GM18526 (cell line): ENCODE data around the gene B3GAT2.

ENCODE experiments used
- POLR2A ChIP-seq: IDR thresholded peaks from 3 replicates; pipeline ENCODE4 v1.6.1; 2011; ENCODE audit not compliant: insufficient read length; ENCODE audit errors: extremely low read depth

B3GAT2 gene

DNA sequence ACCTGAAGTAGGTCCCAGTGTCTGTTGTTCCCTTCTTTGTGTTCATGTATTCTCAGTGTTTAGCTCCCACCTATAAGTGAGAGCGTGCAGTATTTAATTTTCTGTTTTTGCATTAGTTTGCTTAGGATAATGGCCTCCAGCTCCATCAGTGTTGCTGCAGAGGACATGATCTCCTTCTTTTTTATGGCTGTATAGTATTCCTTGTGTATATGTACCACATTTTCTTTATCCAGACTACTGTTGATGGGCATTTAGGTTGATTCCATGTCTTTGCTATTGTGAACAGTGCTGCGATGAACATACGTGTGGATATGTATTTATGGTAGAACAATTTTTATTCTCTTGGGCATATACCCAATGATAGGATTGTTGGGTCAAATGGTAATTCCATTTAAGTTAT lies 125.4 kb downstream of the B3GAT2 start:
- no peak for TF ChIP-seq POLR2A

DNA sequence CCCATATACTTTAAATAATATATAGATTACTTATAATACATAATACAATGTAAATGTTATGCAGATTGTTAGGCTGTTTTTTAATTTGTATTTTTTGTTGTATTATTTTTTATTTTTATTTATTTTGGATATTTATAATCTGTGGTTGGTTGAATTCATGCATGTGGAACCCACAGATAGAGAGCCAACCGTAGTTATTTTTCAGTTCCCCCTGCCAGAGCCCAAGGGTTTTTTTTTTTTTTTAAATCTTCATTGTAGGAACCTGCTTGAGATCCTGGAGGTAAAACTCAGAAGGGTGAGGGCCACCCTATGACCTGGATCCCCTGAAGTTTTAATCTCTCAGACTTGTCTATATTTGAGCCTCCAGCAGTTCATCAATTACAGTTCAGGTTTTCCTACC lies 133.2 kb downstream of the B3GAT2 start:
- TF ChIP-seq POLR2A = no peak

DNA sequence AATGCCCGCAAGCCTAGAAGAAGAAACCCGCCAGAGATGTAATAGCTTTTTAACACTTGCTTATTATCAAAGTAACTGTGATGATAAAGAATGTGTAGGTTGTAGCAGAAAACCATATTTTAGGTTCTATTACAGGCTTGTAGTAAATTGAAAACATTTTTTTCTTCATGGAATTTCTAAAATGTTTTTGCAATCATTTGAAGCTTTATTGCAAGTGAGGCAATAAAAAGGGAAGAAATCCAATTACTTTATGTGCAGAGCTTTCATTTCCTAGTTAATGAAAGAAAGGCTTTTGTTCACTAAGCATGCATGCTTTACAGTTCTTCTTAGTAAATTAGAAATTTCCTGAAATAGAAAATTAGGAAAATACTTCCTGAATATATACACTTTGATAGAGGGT lies 135.1 kb downstream of the B3GAT2 start:
- TF ChIP-seq POLR2A = no peak

DNA sequence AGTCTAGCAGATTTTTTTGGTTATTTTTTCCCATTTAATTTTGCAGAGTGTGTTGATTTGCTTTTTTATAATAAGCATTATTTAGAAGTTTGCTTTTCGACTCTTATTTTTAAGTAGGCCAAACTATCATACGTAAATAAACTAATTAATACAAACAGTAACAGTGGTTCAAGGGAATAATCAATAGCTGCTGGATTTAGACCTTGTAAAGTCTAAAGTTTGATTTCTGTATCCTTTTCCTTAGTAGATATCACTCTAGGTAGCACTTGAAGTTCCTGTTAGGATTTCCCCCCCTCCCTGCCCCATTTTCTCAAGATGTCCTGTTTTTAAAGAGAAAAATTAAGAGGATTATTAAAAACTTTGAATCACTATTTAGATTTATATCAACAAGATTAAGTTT lies 136.1 kb downstream of the B3GAT2 start:
- TF ChIP-seq POLR2A = no peak

DNA sequence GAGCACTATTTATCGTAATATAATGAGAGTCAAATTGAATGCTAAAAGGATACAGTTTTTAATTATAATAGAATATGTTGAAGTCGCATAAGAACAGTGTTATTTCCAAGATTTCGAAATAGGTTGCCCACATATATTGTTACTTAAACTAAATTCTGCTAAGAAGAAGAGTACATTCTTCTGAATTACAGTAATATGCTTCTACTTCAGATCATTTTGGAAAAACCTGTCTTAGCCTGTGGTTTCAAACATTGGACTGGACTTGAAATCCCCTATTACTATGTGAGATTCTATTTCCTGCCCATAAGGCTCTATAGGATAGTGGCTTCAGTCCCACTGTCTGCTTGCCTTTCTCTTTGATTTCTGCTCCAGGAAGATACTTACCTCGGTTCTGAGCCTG lies 137.2 kb downstream of the B3GAT2 start:
- TF ChIP-seq POLR2A = no peak

DNA sequence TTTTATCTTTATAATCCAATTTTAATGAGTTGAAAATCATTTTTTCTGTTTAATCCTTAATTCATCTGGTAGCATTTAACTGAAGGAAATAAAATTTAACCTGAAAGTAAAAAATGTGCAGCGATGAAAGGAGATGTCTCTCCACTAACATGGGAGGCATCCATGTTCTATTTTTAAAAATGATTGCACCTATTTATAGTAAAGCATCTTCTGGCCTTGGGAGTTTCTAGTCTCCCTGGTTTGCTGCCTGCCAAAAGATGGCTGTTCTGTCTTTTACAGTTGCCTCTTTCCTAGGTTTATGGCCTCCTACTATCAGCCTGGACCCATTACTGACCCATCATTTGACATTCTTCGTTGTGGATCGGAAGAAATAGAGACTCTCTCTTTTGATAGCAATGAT lies 143.0 kb downstream of the B3GAT2 start:
- no peak for TF ChIP-seq POLR2A

DNA sequence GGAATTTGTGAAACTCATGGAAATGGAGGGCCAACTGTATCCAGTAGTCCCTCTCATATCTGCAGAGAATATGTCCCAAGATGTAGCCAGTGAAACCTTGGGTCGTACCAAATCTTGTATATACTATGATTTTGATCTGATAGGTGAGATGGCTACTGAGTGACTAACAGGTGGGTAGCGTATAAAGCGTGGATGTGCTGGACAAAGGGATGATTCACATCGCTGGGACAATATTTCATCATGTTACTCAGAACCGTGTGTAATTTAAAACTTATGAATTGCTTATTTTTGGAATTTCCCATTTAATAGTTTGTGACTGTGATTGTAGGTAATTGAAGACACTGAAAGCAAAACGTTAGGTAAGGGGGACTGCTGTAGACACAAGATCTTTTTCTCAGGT lies 145.1 kb downstream of the B3GAT2 start:
- no peak for TF ChIP-seq POLR2A
